OCI-LY1 (cell line): ENCODE results near the gene BUB1B.

Source experiments
- CTCF ChIP-seq: fragments of 200-600 bp; sonication (generic), shearing (Covaris generic); IDR thresholded peaks from 2 replicates; pipeline ENCODE4 v1.5.1; 2017; ENCODE audit warnings: mild to moderate bottlenecking, antibody characterized with exemption, low read length, moderate library complexity, mixed read lengths
- EZH2 ChIP-seq: fragments of 200-600 bp; sonication (generic), shearing (Covaris generic); IDR thresholded peaks from 2 replicates; pipeline ENCODE4 v1.8.0; 2017; ENCODE audit warnings: borderline replicate concordance, mixed run types, mild to moderate bottlenecking, antibody characterized with exemption, low read length, moderate library complexity, mixed read lengths

- TF ChIP-seq EZH2 (no peak), CTCF (no peak)
Measured at GRCh38 chr15:40128766-40129660, 31.9 kb upstream of the BUB1B start.
